NCI-H2196 treated with DMSO at 0.1 percent for 48 hours (cell line): Measurements from ENCODE around the gene SLC16A13.
"Not testable (repeated sequence)": the region's sequence is repeated elsewhere in the genome, so short reads cannot be mapped to it uniquely, and the experiment has no call there.

Experiments
- DNase-seq: peaks from one replicate; lab custom pipeline; 2025; ENCODE audit not compliant: unreplicated experiment; lab: John Stamatoyannopoulos, UW

Gene SLC16A13

GRCh38 chr17:7060165-7060891, 24.5 kb downstream of the SLC16A13 start:
- no peak for DNase-seq

- DNase-seq: no peak
These were observed 27.8 kb downstream of the SLC16A13 start for GRCh38 chr17:7063518-7064094.

GRCh38 chr17:7064261-7064660, 28.4 kb downstream of the SLC16A13 start:
- DNase-seq: no peak

- DNase-seq: no peak
These were observed 31.4 kb downstream of the SLC16A13 start for GRCh38 chr17:7067198-7067597.

GRCh38 chr17:7068268-7068667, 32.5 kb downstream of the SLC16A13 start:
- no peak for DNase-seq

- DNase-seq: no peak
These were observed 34.9 kb downstream of the SLC16A13 start for GRCh38 chr17:7070712-7071111.

- DNase-seq: no peak
These were observed 36.6 kb downstream of the SLC16A13 start for GRCh38 chr17:7072406-7072805.

GRCh38 chr17:7074931-7075330, 39.1 kb downstream of the SLC16A13 start:
- no peak for DNase-seq

- no peak for DNase-seq
These were observed 42.2 kb downstream of the SLC16A13 start for GRCh38 chr17:7077911-7078546.

- no peak for DNase-seq
These were observed 42.9 kb downstream of the SLC16A13 start for GRCh38 chr17:7078711-7079110.

GRCh38 chr17:7079581-7080455, 44.0 kb downstream of the SLC16A13 start, which contains the start of gene CLEC10A:
Gene CLEC10A (minus strand): TSS chr17:7080251. CDS start chr17:7078812, 1,439 bp downstream.
- no peak for DNase-seq

GRCh38 chr17:7080456-7081041, 44.7 kb downstream of the SLC16A13 start:
- no peak for DNase-seq

- DNase-seq: no peak
These were observed 45.7 kb downstream of the SLC16A13 start for GRCh38 chr17:7081341-7082062.

GRCh38 chr17:7083592-7083991, 47.8 kb downstream of the SLC16A13 start:
- DNase-seq: no peak

- no peak for DNase-seq
These were observed 48.3 kb downstream of the SLC16A13 start for GRCh38 chr17:7084088-7084487.

- not testable (repeated sequence) for DNase-seq
These were observed 52.6 kb downstream of the SLC16A13 start for GRCh38 chr17:7088442-7088841.

GRCh38 chr17:7089570-7089969, 53.8 kb downstream of the SLC16A13 start:
- not testable (repeated sequence) for DNase-seq
